Liver (tissue), 4 donors: Measurements from ENCODE around the gene NUP35. TPM values are rescaled to one million over a fixed set of nuclear protein-coding genes. Genes with fewer than 3 reads are reported as not detected.

Experiments
- polyA plus RNA-seq, 2 donors: library from polyadenylated mRNA; stranded (reverse) in 1 of 2; unstranded in 1 of 2; fragments of 200-250 nt in 1 of 2; fragments of >200 nt in 1 of 2; fragmentation: Nextera tagmentation in 1 of 2; extraction: Ambion mirVana in 1 of 2; gene quantifications; one replicate each; pipeline versions ENCODE4 v1.2.1 to v1.2.3, GENCODE V29; 2013 to 2015
- total RNA-seq, 2 donors: library from RNA; depleted of rRNA; stranded (reverse); fragments of >200 nt; gene quantifications; one replicate each; pipeline ENCODE4 v1.2.3, GENCODE V29; 2014
- donor health status: healthy.
- donor health status: healthy.
- donor health status: healthy.

The NUP35 gene
- total and polyA plus RNA-seq, 4 donors: 6.8 to 15.0 (median 10.8) TPM

Other genes starting within 250 kb of the NUP35 start
- gene NCKAP1, start 86.0 kb upstream of the NUP35 start, total RNA-seq: 10 to 100 TPM; 26.4 to 64.2 TPM
- gene NCKAP1, start 86.0 kb upstream of the NUP35 start, polyA plus RNA-seq: 10 to 100 TPM; 16.1 to 22.3 TPM
- gene DUSP19, start 45.7 kb upstream of the NUP35 start, total RNA-seq: 1 to 10 TPM; 1.1 to 2.2 TPM
- under 1 TPM; 0.27 to 0.28 TPM for gene DUSP19, start 45.7 kb upstream of the NUP35 start, polyA plus RNA-seq